ENCODE measurements around the gene NRIP1. TPM values are rescaled to one million over a fixed set of nuclear protein-coding genes. Genes with fewer than 3 reads are reported as not detected.

The NRIP1 gene
- total RNA-seq, 1 experiment from 2014 or later, result 10.4 TPM

GRCh38 chr21:15060543-15061175, 4.1 kb downstream of the NRIP1 start:
- H2BK20ac ChIP-seq (ENCODE audit: low read depth, low read length, poor library complexity, severe bottlenecking), result no peak overlapping the region
- Mint-ChIP-seq H3K27me3 (ENCODE audit: low read depth) (peaks cover 11% of the 10 kb centered on the region), H3K4me1 (peaks cover 61 to 64% of the 10 kb centered on the region in 2 experiments), H3K4me3 (peak overlapping the region in 1 of 2 experiments; percentile 36; a peak in 1 of 5 replicates), H3K9me3 (no peaks in the 10 kb centered on the region), H3K36me3 (ENCODE audit: insufficient read depth in 1 of 3, low read depth in 3 of 3) (no peaks in the 10 kb centered on the region), H3K27ac (peak overlapping the region in 1 of 3 experiments; percentile 21; a peak in 2 of 7 replicates)
- peaks cover 3% of the 10 kb centered on the region; the same call in 1 of the 2 replicates for H3K79me2 ChIP-seq (ENCODE audit: insufficient read depth, low read length)
- H2BK120ac ChIP-seq (ENCODE audit: low read depth, low read length, poor library complexity, severe bottlenecking), result no peak overlapping the region
- H3K9me3 ChIP-seq (ENCODE audit: control insufficient read depth, low read depth, low read length), result no peaks in the 10 kb centered on the region
- no peak overlapping the region for H4K8ac ChIP-seq (replicated peaks; ENCODE audit: insufficient read length, low read depth, low read length)
- no peak for TF ChIP-seq CTCF (conservative IDR thresholded peaks at IDR 0.05)
- no peak overlapping the region for H4K5ac ChIP-seq (ENCODE audit: insufficient read length, low read depth, low read length)
- no CpG with 5 or more reads among the region's 2 CpGs for WGBS (ENCODE audit: extremely low coverage, insufficient read length, low lambda C conversion rate)
- peaks cover 4% of the 10 kb centered on the region for H3K23me2 ChIP-seq (ENCODE audit: insufficient read length, low read depth, low read length, poor library complexity, severe bottlenecking)
- H2AFZ ChIP-seq (ENCODE audit: low read length), result no peak overlapping the region
- no peak overlapping the region for H4K91ac ChIP-seq (ENCODE audit: insufficient read length, low read depth, low read length)
- no peak overlapping the region for H3K4ac ChIP-seq (ENCODE audit: low read depth, low read length)
- no peak overlapping the region for H3K9ac ChIP-seq (ENCODE audit: extremely low read depth, insufficient read length, low read length)
- no peak overlapping the region for H3K18ac ChIP-seq (ENCODE audit: insufficient read length, low read depth, low read length)
- no peak overlapping the region for H2AK5ac ChIP-seq (ENCODE audit: insufficient read length, low read length)
- H3K27me3 ChIP-seq (ENCODE audit: insufficient read depth, low read length), result no peaks in the 10 kb centered on the region
- no peaks in the 10 kb centered on the region for H3K79me1 ChIP-seq (ENCODE audit: insufficient read depth, low read depth, low read length, poor library complexity, severe bottlenecking)
- no peak overlapping the region for H3K56ac ChIP-seq (ENCODE audit: insufficient read length, low read depth, low read length)
- no peak overlapping the region for H3K23ac ChIP-seq (ENCODE audit: insufficient read length, low read depth, low read length)
- H3K27ac ChIP-seq (ENCODE audit: insufficient read length, low read depth, low read length), result no peak overlapping the region
- H3K4me1 ChIP-seq (ENCODE audit: insufficient read depth, low read length), result peaks cover 4% of the 10 kb centered on the region; the same call in 1 of the 2 replicates
- H3K4me2 ChIP-seq (ENCODE audit: insufficient read depth, insufficient read length, low read length), result no peak overlapping the region
- no peaks in the 10 kb centered on the region for H4K20me1 ChIP-seq (ENCODE audit: control insufficient read depth, insufficient read depth, insufficient read length)
- no peak for DNase-seq
- no peak overlapping the region for H3T11ph ChIP-seq (ENCODE audit: low read length)
- H3K14ac ChIP-seq (ENCODE audit: insufficient read depth, low read length), result no peak overlapping the region
- H2BK5ac ChIP-seq (ENCODE audit: insufficient read length, low read length), result no peak overlapping the region
- no peak overlapping the region for H2BK12ac ChIP-seq (ENCODE audit: insufficient read length, low read depth, low read length)
- no peak overlapping the region for H2BK15ac ChIP-seq (ENCODE audit: low read depth, low read length)
